ENCODE data around the gene FNDC1.

FNDC1 gene

GRCh38 chr6:159308198-159308597 is 139.0 kb downstream of the FNDC1 start:
- DNase-seq (ENCODE audit: low spot score), result no peak

GRCh38 chr6:159309723-159310122 is 140.5 kb downstream of the FNDC1 start:
- no peak for DNase-seq (ENCODE audit: low spot score)

- no peak for DNase-seq (ENCODE audit: low spot score)
Measured at GRCh38 chr6:159311618-159312017, 142.4 kb downstream of the FNDC1 start.

GRCh38 chr6:159312206-159312605 is 143.0 kb downstream of the FNDC1 start:
- DNase-seq (ENCODE audit: low spot score), result no peak

- DNase-seq (ENCODE audit: low spot score), result no peak
Measured at GRCh38 chr6:159313018-159313417, 143.8 kb downstream of the FNDC1 start.

GRCh38 chr6:159315562-159315961 is 146.4 kb downstream of the FNDC1 start:
- DNase-seq (ENCODE audit: low spot score), result no peak

- DNase-seq (ENCODE audit: low spot score), result no peak
Measured at GRCh38 chr6:159317430-159317829, 148.2 kb downstream of the FNDC1 start.

GRCh38 chr6:159321267-159321666 is 152.1 kb downstream of the FNDC1 start:
- no peak for DNase-seq (ENCODE audit: low spot score)

Measured in globus pallidus (tissue), 1 donor.